OCI-M1 (cell line): ENCODE measurements around the gene B3GLCT.
"Not testable (repeated sequence)": the region's sequence is repeated elsewhere in the genome, so short reads cannot be mapped to it uniquely, and the experiment has no call there.

Experiments used
- DNase-seq: peaks from one replicate; lab custom pipeline; 2025; lab: John Stamatoyannopoulos, UW

Gene B3GLCT

DNA sequence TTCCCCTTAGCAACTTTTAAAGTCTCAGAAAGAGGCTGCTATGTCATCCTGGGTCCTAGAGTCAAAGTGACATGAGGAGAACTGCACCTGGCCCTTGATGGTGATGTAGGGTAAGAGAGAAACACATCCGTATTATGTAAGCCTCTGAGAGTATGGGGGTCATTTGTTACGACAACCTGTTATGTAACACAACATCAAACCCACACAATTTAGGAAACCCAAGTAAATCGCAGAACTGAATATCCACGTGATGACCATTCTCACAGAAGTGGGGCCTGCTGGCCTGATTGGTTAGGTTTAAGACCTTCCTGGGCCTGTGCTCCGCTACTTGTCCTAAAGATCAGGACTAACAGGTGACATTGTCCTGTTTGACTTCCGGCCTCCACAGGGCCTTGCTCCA, 15.3 kb upstream of the B3GLCT start:
- no peak for DNase-seq

DNA sequence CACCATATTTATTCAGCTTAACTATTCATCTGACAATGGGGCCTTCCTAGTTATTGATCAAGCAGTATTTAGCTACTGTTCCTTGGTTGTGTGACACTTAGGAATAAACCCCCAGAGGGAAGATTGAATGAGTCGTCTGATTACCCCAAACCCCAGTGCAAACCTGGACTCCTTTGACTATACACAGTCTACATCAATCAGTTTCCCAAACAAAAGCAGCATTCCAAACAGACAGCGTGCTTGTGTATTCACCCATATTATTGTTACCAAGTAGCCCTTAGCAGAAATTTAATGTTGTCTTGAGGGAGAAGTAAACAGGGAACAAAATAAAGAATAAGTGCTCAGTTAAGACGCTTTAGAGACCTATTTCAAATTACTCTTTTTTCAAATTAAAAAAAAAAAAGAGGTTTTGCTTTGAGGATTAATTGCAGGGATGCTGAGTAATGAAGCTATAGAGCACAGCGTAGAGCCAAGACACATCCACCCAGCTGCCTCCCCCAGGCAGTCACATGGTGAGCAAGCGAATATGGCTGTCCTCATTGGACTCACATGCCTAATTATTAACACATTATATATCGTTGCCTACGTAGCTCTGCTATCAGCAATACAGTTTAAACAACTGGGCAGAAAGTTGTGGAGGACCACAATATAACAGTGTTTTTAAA, 14.7 kb upstream of the B3GLCT start:
- DNase-seq = no peak

DNA sequence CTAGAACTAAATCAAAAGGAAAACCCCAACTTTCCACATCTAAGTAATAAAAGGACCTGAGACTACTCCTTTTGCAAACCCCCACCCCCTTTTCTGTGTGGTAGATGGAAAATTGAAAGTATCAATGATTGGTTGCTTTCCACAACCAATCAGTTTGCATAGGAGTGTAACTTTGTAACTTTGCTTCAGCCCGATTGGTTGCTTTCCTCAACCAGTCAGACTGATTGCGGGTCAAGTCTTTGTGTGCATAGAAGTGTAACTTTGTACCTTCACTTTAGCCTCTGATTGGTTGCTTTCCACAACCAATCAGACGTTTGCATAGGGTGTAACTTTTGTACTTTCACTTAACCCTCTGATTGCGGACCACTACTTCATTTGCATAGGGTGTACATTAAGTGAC, 8.0 kb upstream of the B3GLCT start:
- no peak for DNase-seq

DNA sequence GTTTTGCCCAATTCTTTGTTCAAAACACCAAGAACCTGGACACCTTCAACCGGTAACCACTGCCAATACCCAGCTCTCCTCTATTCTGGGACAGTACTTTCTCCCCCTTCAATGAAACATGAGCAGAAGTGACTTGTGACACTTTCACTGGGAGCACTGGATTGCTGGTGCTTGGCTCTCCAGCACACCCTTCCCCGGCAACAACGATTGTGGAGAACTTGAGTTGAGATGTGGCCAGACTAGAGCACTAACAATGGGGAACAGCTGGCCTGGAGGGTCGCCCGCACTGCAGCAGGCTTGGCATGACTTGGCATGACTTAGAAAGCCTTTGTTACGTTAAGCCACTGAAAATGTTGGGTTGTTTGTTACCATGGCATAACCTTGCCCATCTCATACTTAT, 7.5 kb upstream of the B3GLCT start:
- no peak for DNase-seq

DNA sequence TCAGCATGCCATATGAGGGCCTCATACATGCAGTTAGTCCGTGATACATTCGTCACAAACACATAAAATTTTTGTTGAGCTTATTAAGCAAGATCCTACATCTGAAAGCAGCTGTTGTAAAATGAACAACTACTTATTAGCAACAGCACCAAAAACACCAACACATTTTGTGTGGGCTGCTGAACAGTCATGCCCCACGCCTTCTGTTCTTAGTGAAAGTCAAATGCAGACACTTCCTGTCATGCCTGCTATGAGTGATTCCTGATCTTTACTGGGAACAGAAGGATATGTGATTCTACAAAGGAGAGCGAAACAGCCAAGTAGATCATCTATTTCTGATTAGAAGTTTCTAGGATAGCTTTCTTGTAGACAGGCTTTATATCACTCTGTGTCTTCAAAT, 4.2 kb upstream of the B3GLCT start:
- DNase-seq = no peak

DNA sequence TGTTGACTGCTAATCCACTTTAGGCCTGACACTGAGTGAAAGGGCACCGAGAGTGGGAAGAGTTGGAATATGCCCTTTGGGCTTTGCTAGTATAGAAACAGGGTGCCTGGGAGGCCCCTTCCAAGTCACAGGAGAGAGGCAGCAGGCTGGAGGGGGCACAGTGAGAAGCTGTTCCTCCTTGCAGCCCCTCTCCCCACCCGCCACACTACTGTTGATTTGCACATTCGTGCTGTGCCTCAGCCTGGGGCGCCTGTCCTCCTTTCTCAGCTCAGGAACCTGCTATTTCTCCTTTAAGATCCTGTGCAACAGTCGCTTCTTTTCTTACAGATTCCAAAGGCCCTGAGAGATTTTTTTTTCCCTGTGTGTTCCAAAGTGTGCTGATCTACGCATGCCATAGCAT, 2.8 kb upstream of the B3GLCT start:
- no peak for DNase-seq

DNA sequence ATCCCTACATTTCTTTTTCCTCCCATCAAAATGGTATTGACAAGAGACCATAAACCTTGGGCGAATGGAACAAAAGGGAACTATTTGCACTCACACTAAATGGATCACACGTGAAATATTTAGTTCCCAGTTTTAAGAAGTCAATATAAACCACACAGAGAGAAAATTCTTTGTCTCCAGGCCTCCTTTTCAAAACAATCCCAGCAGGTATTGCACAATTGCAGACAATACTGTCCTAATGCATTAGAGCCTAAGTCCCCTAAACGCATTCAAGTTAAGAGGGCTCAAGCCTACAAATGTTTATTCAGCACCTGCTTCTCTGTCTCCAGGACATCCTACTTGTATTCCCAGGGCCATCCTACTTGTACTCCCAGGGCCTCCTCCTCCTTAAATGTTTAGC, 1.3 kb upstream of the B3GLCT start:
- no peak for DNase-seq

DNA sequence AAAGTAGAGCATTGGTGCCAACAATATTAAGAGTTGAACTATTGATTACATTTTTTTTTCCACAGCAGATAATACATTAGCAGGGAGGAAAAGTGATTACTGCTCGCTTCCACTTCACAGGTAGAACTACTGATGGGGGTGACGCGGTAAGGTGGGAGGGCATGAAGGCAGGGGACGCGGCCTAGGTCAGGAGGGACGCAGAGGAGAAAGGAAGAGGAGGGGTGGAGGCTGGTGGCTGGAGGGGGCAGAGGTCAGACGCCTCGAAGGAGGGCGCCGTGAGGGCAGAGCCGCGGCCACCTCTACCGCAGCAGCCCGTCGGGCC, 287 bp upstream of the B3GLCT start:
- DNase-seq = peak; percentile 18

DNA sequence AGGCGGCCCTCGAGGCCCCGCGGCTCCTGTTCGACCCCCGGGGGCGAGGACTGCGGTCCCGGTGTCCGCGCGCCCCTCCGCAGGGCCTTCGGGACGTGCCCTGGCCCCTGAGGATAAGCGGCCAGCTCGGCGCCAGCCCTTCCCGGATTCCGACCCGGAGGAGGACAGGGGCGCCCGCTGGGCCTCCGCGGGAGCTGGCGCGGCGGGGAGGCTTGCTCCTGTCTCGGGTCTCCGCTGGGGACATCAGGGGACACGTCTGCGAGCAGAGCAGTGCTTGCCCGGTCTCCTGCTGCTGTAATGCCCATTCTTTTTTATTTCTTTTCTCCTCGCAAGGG, 829 bp downstream of the B3GLCT start:
- peak; percentile 21 for DNase-seq

DNA sequence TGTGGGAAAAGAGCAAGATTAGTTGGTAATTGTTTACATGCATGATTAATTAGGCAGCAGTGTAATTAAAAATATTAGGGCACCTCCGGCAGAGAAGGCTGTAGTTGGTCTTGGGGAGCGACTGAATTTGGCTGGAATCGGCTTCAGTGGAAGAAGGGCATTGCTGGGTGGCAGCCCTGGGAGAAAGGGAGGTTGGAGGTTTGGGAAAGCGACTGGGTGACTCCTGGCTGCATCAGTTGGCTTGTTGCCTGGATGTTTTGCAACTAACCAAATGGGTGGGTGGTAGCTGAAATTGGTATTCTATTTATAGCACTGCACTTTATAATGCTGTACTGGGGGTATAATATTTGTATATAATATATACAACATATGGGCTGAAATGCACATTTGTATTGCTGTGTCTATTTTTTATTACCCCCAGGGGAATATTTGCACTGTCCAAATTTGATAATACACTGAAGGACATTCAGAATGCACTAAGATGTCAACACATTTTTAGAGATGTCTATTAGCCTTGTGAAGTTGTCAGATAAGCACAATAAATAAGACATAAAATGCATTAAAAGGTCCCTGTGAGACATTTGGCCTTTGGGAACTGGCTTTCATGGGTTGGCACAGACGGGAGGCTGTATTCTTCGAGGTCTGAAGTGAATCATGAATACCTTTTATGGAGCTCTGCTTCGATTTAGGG, 1.7 kb downstream of the B3GLCT start:
- no peak for DNase-seq

DNA sequence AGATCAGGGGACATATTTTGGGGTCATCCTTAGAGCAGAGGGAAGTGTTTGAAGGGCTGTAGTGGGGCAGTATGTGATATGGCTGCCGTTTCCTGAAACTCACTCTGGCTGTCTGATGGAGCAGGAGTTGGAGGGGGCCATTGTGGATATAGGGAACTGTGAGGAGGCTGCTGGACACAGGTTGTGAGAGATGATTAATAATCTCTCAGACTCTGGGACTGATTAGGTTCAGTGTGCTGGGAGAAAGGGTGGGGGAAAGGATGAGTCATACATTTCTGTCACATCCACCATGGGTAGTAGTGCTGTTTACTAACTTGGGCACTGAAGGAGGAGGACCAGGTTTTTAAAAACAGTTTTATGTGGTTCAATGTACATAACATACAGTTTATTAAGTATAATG, 4.8 kb downstream of the B3GLCT start:
- peak; percentile 44 for DNase-seq

DNA sequence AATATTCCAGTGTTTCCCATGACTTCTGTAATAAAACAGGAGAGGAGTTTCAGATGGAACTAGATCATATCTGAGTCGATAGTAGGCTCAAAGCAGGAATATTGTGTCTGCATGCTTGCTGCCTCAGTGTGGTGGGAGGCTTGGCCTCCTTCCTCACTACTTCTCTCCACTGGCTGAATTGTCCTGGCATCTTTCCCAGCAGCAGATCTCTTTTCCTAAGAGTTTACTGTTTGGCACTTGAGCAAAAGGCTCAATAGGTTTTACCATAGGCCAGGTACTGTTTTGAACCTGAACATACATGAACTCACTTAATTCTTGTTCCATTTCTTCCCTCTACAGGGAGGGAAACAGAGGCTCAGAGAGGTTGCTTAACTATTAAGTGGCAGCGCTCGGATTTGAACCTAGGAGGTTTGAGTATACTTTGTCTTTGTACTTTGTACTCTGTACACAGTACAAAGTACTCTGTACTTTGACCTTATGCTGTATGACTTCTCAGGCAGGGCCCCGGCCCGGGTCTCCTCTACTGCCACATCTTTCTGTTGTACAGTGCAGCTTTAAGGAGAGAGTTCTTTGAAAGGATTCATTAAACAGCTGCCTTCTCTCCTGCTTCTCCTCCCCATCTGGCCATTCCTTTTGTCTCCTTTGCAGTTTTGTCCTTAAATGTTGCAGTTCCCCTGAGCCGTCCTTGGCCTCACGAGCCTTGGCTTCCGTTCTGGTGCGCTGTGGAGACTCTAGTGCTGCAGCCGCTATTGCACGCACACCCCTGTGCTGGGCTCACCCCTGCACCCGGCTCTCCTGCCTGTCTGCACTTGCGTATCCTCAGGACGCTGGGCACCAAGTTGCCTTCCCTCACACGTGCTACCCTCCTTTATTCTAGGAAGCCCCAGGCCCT, 8.1 kb downstream of the B3GLCT start:
- DNase-seq = no peak

DNA sequence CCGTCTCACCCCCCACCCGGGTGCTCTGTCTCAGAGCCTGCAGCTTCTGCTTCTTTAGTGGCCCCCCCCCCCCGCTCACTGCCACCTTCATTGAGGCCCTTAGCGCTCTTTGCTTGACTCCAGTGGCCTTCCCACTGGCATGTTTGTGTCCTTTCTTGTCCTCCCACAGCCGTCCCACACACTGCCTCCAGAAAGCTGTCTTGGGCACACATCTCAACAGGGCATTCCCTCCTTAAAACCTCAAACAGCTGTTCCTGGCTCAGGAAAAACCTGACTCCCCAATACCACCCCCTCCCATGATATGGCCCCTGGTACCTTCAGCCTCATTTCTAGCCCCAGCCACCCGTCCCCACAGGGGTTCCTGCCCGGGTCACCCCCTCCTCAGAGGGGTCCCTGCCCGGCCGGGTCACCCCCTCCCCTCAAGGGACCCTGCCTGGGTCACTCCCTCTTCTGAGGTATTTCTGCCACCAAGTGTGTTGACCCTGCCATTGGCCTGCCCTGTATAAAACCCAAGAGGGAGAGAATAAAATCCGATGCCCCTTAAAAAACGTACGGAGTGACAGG, 8.9 kb downstream of the B3GLCT start:
- DNase-seq = no peak

DNA sequence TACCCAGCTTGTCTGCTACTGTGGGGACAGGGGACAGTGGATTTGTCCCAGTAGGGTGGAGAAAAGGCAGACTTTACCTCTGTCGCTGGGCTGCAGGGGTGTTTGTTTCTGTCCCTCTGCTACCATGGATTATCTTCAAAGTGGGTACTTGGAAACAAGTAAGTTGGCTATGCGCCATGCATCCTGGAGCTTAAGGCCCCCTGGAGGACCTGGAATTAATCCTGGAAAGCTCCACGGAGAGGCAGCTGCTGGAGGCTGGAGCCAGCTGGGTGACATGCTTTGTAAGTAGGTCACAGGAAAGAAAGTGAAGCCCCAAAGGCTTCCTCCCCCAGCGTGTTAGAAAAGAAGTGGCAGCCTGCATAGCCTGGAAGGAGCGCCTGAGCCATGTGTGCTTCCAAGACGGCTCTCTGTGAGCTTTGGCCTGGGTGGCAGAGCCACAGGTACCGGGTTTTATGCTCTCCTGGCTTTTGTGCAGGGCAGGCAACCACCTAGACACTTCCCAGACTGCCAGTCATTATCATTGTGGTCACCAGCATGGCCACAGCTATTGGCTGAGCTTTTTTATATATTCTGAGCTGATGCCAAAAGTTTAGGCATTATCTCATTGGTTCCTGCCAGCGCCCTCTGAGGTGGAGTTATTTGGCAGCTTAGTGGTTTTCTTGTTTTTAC, 9.5 kb downstream of the B3GLCT start:
- peak; percentile 51 for DNase-seq

DNA sequence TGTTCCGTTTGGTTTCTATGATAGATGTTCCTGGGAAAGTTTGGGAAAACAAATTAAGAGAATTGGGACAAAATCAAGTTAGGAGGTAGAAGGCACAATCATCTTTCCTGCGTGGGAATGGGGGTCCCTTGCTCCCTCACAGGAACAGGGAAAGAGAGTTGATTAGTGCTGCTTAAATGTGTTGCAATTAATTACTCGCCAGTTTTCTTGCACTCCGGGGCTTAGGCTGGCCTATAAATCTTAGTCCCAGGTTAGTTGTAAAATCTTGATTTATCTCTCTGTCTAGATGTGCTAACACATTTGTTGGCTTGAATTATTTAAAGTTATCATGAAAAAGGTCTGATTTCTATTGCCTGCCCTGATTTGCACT, 10.1 kb downstream of the B3GLCT start:
- DNase-seq = no peak

DNA sequence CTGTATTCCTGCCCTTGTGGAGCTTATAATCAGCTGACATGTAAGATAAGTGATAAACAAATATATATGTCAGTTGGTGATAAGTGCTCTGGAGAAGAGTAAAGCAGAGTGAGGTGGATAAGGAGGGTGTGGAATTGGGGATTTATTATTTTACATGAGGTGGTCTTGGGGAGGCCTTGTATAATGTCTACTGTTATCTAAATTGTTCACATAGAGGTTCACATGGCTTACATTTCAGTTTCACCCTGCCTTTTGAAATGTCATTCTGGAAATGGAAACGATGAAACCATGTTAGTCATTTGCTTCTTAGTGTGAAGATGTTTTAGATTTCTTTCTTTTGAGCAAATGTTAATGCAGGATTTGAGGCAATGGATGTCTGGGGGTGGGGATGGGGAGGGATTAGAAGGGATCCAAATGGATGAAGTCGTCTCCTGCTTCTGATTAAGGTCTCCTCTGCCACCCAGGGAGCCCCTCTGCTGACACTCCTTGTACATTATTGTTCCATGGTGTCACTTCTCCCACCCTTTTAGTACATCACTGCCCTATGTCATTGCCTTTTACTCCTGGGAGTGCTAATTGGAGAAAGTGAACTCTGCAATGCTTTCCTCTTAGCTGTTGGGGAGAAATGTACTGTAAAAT, 14.0 kb downstream of the B3GLCT start:
- DNase-seq = no peak

DNA sequence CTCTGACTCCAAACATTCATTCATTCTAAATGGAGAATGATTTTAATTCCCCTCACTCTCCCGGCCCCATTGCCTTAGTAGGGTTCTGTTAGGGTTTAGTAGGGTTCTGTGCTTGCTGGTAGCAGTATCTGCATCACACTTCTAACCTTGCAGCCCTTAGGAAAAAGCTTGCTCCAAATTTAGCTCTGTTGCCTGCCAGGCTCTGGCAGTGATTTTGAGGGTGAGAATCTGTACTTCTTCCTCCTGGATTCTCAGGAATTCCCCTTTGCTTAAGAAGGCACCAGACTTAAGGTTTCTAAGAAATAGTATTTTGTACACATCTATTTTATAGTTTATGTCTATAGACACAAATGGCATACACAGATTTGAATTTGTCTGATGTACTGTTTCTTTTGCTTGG, 14.7 kb downstream of the B3GLCT start:
- no peak for DNase-seq

DNA sequence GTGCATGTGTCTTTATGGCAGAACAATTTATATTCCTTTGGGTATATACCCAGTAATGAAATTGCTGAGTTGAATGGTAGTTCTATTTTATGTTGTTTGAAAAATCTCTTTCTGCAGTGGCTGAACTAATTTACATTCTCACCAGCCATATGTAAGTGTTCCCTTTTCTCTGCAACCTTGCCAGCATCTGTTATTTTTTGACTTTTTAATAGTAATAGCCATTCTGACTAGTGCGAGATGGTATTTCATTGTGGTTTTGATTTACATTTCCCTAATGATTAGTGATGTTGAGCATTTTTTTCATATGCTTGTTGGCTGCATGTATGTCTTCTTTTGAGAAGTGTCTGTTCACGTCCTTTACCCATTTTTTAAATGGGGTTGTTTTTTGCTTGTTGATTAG, 17.1 kb downstream of the B3GLCT start:
- not testable (repeated sequence) for DNase-seq

DNA sequence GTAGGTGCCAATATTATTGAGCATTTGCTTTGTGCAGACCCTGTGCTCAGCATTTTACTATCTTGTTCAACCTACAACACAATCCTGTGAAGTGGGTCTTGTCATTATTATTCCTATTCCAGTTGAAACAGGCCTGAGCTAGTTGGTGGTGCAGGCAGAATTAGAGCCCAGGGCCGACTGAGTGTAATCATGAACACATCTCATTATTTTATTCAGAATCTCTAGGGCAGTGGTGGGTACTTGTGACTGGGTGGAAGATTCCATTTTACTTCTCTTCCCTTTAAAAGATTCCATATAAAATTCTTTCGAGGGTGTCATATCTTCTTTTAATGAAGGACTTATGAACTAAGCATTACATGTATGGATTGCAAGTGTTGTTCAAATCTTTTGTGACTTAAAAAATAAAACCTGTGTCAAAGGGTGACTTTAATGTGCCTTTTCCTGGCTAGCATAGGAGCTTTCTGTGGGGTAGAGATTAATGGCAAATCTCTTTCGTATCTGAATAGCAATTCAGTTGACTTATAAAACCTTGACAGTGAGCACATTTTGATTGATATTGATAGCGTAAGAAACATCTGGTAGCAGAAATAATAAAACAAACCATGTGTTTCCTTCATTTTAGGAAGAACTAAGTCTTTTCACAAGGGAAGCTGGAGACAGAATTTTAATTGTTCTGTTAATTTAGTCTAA, 20.3 kb downstream of the B3GLCT start:
- no peak for DNase-seq

DNA sequence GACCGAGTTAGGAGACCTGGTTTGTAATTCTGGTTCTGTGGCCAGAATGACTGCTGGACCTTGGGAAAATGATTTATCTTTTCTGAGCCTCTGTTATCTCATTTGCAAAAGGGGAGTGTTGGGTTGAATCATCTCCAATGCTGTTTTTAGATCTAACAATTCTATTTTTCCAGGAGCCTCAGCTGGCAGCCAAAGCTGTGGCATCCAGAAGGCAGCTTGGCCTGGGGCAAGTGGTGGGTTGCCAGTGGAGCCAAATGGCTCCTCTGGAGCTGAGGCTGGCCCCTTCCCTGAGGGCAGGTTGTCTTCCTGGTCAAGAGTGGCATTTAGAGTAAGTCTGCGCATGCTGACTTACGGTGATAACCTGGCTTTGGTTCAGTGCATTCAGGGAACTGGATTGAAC, 21.3 kb downstream of the B3GLCT start:
- DNase-seq = no peak

DNA sequence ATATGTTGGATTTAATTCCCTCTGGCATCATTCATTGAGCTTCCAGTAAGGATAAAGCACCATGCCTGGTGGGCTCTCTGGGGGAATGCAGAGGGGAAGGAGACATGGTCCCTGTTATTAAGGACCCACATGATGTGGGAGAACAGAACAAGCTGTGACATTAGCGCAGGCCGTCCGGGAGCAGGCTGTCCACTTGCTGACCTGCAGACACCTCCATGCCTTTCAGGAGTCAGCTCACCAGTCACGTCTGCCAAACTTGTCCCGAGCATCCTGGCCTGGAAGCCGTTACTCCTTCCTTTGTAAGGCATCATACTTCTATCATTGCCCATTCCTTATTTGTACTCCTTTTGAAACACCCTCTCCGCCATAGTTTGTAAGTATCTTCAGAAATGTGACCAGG, 23.4 kb downstream of the B3GLCT start:
- no peak for DNase-seq
